Gastrocnemius medialis (tissue), 4 donors: Measurements from ENCODE around the gene ECM1. TPM values are rescaled to one million over a fixed set of nuclear protein-coding genes. Genes with fewer than 3 reads are reported as not detected.

Experiments used
- ATAC-seq, 2 donors: fragments of 150-250 bp; one replicate each; pipeline ENCODE4 v1.9.1; 2016
- DNase-seq, 2 donors: peaks; one replicate each; pipeline ENCODE4 v3.0.0-alpha.2; 2019
- H3K27ac ChIP-seq, 4 donors: fragments of 200-600 bp; sonication (generic); 1 replicate in 1 of 4; 2 replicates in 3 of 4; pipeline ENCODE4 v1.5.1; 2016 to 2018; ENCODE audit warnings: mild to moderate bottlenecking in 2 of 4, moderate library complexity in 1 of 4
- H3K27me3 ChIP-seq, 3 donors: fragments of 200-600 bp; sonication (generic) in 2 of 3; 1 replicate in 1 of 3; 2 replicates in 2 of 3; pipeline versions ENCODE4 v1.5.1 to v1.6.0; 2016 to 2019; ENCODE audit warnings: mild to moderate bottlenecking in 1 of 3, moderate library complexity in 1 of 3
- H3K36me3 ChIP-seq, 2 donors: fragments of 200-600 bp; sonication (generic) in 1 of 2; one replicate each; pipeline ENCODE4 v1.5.1; 2017 to 2018
- H3K4me1 ChIP-seq, 2 donors: fragments of 200-600 bp; sonication (generic) in 1 of 2; one replicate each; pipeline ENCODE4 v1.5.1; 2016 to 2017; ENCODE audit warnings: mild to moderate bottlenecking in 2 of 2
- H3K4me3 ChIP-seq, 4 donors: fragments of 200-600 bp; sonication (generic) in 3 of 4; 1 replicate in 1 of 4; 2 replicates in 3 of 4; pipeline ENCODE4 v1.5.1; 2016 to 2019; ENCODE audit warnings: mild to moderate bottlenecking in 2 of 4
- H3K9me3 ChIP-seq, 3 donors: fragments of 200-600 bp; sonication (generic) in 2 of 3; 1 replicate in 1 of 3; 2 replicates in 2 of 3; pipeline ENCODE4 v1.5.1; 2016 to 2019
- POLR2A ChIP-seq, 2 donors: fragments of 450-650 bp; IDR thresholded peaks; one replicate each; pipeline ENCODE4 v1.6.1; 2017; ENCODE audit warnings: antibody characterized with exemption in 2 of 2, mild to moderate bottlenecking in 2 of 2, moderate library complexity in 2 of 2
- in situ Hi-C, 4 donors: fragments of 200-750 bp; cut with MboI; loops; one replicate each; pipeline versions ENCODE4 v1.15.0 to v1.8.0; 2017; ENCODE audit warnings: low sequenced_read_pairs in 4 of 4
- intact Hi-C: fragments of 100-400 bp; cut with DNase I; formaldehyde crosslinking; loops from one replicate; pipeline ENCODE4 v1.15.1; 2023; ENCODE audit warnings: low total_unique reads
- total RNA-seq, 4 donors: library from RNA; depleted of rRNA; stranded (reverse); fragments of >200 nt; gene quantifications; one replicate each; pipeline versions ENCODE4 v1.1.0 to v1.2.3, GENCODE V29; 2016
- TF ChIP-seq, protein P1 (sequence below), 5 experiments: fragments of 450-650 bp in 3 of 5; fragments of 200-600 bp in 2 of 5; sonication (generic) in 2 of 5; IDR thresholded peaks in 4 of 5; conservative IDR thresholded peaks in 1 of 5; 1 replicate in 4 of 5; 2 replicates in 1 of 5; pipeline ENCODE4 v1.5.1; 2016 to 2019; ENCODE audit warnings: antibody characterized with exemption in 5 of 5, mild to moderate bottlenecking in 3 of 5, moderate library complexity in 3 of 5

Gene ECM1
- total RNA-seq, 4 donors from 2014 or later: 1.5 to 8.5 (median 5.6) TPM

DNA sequence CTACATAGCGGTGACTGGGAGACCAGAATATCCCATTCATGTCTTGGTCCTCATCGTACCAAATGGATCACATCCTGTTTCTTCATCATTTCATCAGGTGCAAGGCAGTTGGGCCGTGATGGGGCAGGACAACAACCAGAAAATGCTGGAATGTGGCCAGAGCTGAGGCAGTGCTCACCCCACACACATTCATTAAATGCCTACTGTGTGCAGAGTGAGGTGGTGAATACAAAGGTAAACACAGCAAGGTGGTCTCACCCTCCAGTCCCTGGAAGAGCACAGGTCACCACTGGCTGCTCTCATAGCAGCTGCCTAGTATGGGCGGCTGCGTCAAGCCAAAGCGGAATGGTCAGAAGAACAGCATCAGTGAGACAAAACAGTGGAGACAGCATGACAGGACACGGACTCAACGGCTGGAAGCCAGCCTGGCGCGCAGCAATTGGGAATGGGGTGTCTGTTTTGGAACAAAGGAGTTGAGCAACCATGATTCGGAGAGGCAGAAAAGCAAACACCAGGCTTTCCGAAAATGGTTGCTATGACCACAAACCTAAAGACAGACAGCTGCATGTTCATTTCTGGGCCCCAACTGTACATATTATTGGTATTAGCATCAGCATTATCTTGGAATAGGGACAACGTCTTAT lies 35.7 kb downstream of the ECM1 start:
- ATAC-seq (peak; percentile 38 to 52), DNase-seq (peak in 1 of 2 donors; percentile 68)
- Histone ChIP-seq H3K27ac (peak overlapping the region; percentile 5 to 16 (median 7)), H3K4me3 (no peak overlapping the region), H3K4me1 (peaks cover 3 to 6% of the 10 kb centered on the region in 2 donors), H3K36me3 (no peaks in the 10 kb centered on the region), H3K9me3 (no peaks in the 10 kb centered on the region), H3K27me3 (no peaks in the 10 kb centered on the region)
- in situ Hi-C loops: no loop called here
- TF ChIP-seq, protein P1, sequence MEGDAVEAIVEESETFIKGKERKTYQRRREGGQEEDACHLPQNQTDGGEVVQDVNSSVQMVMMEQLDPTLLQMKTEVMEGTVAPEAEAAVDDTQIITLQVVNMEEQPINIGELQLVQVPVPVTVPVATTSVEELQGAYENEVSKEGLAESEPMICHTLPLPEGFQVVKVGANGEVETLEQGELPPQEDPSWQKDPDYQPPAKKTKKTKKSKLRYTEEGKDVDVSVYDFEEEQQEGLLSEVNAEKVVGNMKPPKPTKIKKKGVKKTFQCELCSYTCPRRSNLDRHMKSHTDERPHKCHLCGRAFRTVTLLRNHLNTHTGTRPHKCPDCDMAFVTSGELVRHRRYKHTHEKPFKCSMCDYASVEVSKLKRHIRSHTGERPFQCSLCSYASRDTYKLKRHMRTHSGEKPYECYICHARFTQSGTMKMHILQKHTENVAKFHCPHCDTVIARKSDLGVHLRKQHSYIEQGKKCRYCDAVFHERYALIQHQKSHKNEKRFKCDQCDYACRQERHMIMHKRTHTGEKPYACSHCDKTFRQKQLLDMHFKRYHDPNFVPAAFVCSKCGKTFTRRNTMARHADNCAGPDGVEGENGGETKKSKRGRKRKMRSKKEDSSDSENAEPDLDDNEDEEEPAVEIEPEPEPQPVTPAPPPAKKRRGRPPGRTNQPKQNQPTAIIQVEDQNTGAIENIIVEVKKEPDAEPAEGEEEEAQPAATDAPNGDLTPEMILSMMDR (IDR thresholded peaks at IDR 0.05 in 4 of 5, conservative IDR thresholded peaks at IDR 0.05 in 1 of 5): no peak
- no peak for TF ChIP-seq POLR2A (IDR thresholded peaks at IDR 0.05)
- intact Hi-C loops: no loop called here

DNA sequence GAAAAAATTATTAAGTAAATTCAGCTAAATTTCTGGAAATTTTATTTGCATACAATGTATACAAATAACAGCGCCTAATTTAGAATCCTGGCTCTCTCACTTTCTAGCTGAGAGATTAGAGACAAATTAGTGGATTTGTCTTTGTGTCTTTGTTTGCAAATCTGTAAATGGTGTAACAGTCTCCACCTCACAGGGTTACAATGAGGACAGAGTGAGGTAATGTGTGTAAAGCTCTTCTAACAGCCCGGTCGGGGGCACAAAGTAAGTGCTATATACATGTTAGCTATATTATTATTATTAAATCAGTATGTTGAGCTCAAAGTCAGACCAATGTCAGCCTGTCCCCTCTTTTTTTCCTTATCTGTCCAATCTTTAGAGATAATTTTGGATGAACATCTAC lies 36.3 kb downstream of the ECM1 start:
- H3K36me3 ChIP-seq: no peaks in the 10 kb centered on the region
- DNase-seq: no peak
- TF ChIP-seq, protein P1 (IDR thresholded peaks at IDR 0.05 in 4 of 5, conservative IDR thresholded peaks at IDR 0.05 in 1 of 5): no peak
- no peak for TF ChIP-seq POLR2A (IDR thresholded peaks at IDR 0.05)
- no peaks in the 10 kb centered on the region for H3K27me3 ChIP-seq
- no peak for ATAC-seq
- H3K4me3 ChIP-seq: no peak overlapping the region
- no peaks in the 10 kb centered on the region for H3K9me3 ChIP-seq
- H3K4me1 ChIP-seq: peaks cover 3 to 6% of the 10 kb centered on the region in 2 donors
- in situ Hi-C loops (no loop called here), intact Hi-C loops (no loop called here)
- H3K27ac ChIP-seq: peak overlapping the region in 1 of 4 donors; percentile 8

DNA sequence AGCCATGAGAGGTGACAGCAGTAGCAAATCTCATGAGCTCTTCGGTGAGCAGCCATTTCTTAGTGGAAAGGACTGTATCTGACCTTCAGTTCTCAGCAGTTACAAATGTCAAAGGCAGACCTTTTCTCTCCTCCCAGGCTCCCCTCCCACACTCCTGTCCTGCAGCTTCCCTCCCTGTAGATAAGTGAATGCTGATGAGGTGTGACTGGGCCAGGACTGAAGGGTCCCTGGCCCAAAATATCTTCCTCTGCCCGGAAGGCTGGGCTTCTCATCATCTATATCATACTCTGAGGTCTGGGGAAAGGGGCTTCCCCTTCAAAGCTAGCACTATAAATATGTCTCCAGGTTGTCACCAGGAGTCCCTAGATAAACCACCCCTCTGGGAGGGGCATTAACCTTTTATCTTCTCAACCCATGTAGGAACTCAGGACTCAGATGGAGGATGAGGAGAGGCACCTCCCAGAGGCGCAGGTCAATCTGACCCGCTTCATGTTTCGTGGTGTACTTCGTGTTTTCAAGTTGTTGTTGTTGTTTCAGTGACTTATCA lies 37.6 kb downstream of the ECM1 start:
- Histone ChIP-seq H3K9me3 (no peaks in the 10 kb centered on the region), H3K4me3 (no peak overlapping the region), H3K36me3 (no peaks in the 10 kb centered on the region), H3K4me1 (peaks cover 9 to 10% of the 10 kb centered on the region in 2 donors), H3K27ac (no peak overlapping the region), H3K27me3 (no peaks in the 10 kb centered on the region)
- intact Hi-C loops: no loop called here
- no peak for TF ChIP-seq POLR2A (IDR thresholded peaks at IDR 0.05)
- TF ChIP-seq, protein P1 (IDR thresholded peaks at IDR 0.05 in 4 of 5, conservative IDR thresholded peaks at IDR 0.05 in 1 of 5): no peak
- DNase-seq (no peak), ATAC-seq (no peak)
- in situ Hi-C loops: no loop called here

DNA sequence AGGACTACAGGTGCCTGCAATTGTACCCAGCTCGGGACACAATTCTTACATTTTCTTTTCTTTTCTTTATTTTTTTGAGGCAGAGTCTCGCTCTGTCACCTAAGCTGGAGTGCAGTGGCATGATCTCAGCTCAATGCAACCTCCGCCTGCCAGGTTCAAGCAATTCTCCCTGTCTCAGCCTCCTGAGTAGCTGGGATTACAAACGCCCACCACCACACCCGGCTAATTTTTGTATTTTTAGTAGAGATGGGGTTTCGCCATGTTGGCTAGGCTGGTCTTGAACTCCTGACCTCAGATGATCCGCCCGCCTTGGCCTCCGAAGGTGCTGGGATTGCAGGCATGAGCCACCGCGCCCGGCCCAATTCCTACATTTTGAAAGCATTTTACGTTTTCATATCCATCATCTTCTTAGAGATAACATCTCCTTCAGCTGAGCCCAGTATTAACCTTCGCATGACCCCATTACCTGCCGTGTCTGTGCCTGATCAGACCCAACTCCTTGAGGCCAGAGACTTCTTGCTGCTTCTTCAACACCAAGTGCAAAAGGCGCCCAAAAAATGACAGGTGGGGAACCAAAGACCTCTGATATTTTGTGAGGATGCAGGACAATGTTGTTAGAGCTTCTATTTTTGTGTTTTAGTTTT lies 38.5 kb downstream of the ECM1 start:
- peaks cover 9 to 13% of the 10 kb centered on the region in 2 donors for H3K4me1 ChIP-seq
- no peak overlapping the region for H3K4me3 ChIP-seq
- no peaks in the 10 kb centered on the region for H3K36me3 ChIP-seq
- ATAC-seq: no peak
- in situ Hi-C loops: no loop called here
- H3K9me3 ChIP-seq: no peaks in the 10 kb centered on the region
- intact Hi-C loops: no loop called here
- H3K27ac ChIP-seq: no peak overlapping the region
- no peaks in the 10 kb centered on the region for H3K27me3 ChIP-seq
- TF ChIP-seq, protein P1 (IDR thresholded peaks at IDR 0.05 in 4 of 5, conservative IDR thresholded peaks at IDR 0.05 in 1 of 5): no peak
- no peak for TF ChIP-seq POLR2A (IDR thresholded peaks at IDR 0.05)
- no peak for DNase-seq
